ENCODE data around the gene NLK. TPM values are rescaled to one million over a fixed set of nuclear protein-coding genes. Genes with fewer than 3 reads are reported as not detected.

Gene NLK
- total and polyA plus RNA-seq, 10 of the 15 experiments (the other 5 are each of a cell fraction or from before 2014, with no cell fraction given): 5.0 to 22.9 (median 15.0) TPM

DNA sequence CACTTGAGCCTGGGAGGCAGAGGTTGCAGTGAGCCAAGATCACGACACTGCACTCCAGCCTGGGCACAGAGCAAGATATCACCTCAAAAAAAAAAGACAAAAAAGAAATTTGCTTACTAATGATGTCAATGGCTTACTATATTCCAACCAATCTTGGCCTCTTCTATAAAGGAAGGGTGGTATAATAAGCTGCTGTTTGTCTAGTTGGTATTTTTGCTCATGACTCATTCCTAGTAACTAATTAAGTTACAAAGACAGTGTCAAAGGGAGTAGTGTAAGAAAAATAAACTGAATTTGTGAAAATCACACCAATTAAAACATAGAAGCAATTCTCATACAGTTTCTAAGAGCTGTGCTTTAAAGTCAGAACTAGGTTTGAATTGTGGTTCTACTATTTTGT, 82.5 kb downstream of the NLK start (continued):
- TF ChIP-seq, protein P1, sequence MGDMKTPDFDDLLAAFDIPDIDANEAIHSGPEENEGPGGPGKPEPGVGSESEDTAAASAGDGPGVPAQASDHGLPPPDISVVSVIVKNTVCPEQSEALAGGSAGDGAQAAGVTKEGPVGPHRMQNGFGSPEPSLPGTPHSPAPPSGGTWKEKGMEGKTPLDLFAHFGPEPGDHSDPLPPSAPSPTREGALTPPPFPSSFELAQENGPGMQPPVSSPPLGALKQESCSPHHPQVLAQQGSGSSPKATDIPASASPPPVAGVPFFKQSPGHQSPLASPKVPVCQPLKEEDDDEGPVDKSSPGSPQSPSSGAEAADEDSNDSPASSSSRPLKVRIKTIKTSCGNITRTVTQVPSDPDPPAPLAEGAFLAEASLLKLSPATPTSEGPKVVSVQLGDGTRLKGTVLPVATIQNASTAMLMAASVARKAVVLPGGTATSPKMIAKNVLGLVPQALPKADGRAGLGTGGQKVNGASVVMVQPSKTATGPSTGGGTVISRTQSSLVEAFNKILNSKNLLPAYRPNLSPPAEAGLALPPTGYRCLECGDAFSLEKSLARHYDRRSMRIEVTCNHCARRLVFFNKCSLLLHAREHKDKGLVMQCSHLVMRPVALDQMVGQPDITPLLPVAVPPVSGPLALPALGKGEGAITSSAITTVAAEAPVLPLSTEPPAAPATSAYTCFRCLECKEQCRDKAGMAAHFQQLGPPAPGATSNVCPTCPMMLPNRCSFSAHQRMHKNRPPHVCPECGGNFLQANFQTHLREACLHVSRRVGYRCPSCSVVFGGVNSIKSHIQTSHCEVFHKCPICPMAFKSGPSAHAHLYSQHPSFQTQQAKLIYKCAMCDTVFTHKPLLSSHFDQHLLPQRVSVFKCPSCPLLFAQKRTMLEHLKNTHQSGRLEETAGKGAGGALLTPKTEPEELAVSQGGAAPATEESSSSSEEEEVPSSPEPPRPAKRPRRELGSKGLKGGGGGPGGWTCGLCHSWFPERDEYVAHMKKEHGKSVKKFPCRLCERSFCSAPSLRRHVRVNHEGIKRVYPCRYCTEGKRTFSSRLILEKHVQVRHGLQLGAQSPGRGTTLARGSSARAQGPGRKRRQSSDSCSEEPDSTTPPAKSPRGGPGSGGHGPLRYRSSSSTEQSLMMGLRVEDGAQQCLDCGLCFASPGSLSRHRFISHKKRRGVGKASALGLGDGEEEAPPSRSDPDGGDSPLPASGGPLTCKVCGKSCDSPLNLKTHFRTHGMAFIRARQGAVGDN (IDR thresholded peaks at IDR 0.05): no peak
- no peak for TF ChIP-seq MEF2B (IDR thresholded peaks at IDR 0.05; ENCODE audit: partially characterized antibody, poor library complexity, severe bottlenecking)
- TF ChIP-seq, protein P2, sequence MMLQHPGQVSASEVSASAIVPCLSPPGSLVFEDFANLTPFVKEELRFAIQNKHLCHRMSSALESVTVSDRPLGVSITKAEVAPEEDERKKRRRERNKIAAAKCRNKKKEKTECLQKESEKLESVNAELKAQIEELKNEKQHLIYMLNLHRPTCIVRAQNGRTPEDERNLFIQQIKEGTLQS (IDR thresholded peaks at IDR 0.05; ENCODE audit: borderline replicate concordance, extremely low read depth, low read depth, low read length): no peak

DNA sequence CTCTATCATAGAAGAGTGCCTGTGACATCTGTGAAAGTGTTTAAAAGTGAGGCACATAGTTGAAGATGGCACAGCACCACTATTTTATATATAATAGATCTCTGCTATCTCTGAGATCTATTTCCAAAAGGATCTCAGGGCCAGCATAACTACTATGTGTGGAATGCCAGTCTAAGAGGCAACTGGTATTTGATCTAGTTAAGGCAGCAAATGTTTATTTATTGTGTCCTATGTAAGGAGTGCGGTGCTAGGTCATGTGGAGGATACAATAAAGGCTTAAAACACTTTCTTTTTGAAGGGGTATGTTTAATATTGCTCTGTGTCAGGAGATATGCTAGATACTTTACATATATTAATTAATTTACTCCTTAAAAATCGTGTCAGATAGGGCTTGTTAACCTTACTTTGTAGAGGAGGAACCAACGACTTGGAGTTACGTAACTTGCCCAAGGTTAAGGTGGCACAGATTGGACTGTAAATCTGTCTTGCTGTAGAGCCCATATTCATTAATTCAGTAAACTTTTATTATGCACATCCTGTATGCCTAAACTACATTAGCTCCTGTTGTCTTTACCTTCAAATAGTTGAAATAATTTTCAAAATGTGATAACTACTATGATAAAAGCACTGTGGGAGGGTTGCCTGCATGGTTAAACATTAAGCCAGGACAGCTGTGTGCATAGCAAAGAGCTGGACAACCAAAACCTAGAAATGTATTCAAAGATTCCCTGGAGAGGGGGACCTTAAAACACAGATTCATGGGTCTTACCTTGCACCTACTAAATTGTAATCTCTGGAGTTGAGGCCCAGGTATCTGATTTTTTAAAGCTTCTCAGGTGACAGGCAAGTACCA, 83.3 kb downstream of the NLK start:
- CTCF ChIA-PET: interaction anchor here (0.9 to 1.4 kb wide), 4 partner anchors 9 to 24 kb away, joined by 3 to 4 read pairs (median 3); no protein-coding TSS in a partner anchor
- no TSS peak for BruUV-seq (replicated peaks)
- in situ Hi-C loops (cut with MboI): no loop called here
- no peaks in the 10 kb centered on the region for H3K9me3 ChIP-seq (replicated peaks; ENCODE audit: control insufficient read depth, insufficient read depth, low read length)
- H2AFZ ChIP-seq (ENCODE audit: control insufficient read depth, low read depth, low read length): no peak overlapping the region
- H3K4me2 ChIP-seq (ENCODE audit: control insufficient read depth, insufficient read depth): no peak overlapping the region
- RAD21 ChIA-PET (ENCODE audit: unreplicated experiment): interaction anchor here (0.6 to 1.5 kb wide), 2 partner anchors 65 to 317 kb away, joined by 3 read pairs; no protein-coding TSS in a partner anchor
- no peaks in the 10 kb centered on the region for H3K79me2 ChIP-seq (ENCODE audit: control insufficient read depth, insufficient read depth, low read length)
- no peaks in the 10 kb centered on the region for H3K27me3 ChIP-seq (replicated peaks in 1 of 2; ENCODE audit: control insufficient read depth in 2 of 2, insufficient read depth in 2 of 2, low read length in 1 of 2)
- no peaks in the 10 kb centered on the region for H4K20me1 ChIP-seq (ENCODE audit: control insufficient read depth, insufficient read depth)
- no peak overlapping the region for H3K4me3 ChIP-seq
- intact Hi-C loops (cut with micrococcal nuclease; ENCODE audit: unreplicated experiment): no loop called here
- 90% methylated on average over 4 of the region's 4 CpGs for WGBS (ENCODE audit: insufficient coverage, insufficient replicate concordance, low lambda C conversion rate, missing lambda C conversion rate)
- H3K36me3 ChIP-seq (ENCODE audit: control insufficient read depth in 2 of 2, insufficient read depth in 2 of 2, low read length in 1 of 2): no peaks in the 10 kb centered on the region; a peak in 1 of 4 replicates
- no peak overlapping the region for H3K9ac ChIP-seq (ENCODE audit: control insufficient read depth, insufficient read depth, low read length)
- no peak overlapping the region for H3K27ac ChIP-seq (ENCODE audit: control insufficient read depth, insufficient read depth)
- no peaks in the 10 kb centered on the region for H3K4me1 ChIP-seq (ENCODE audit: control insufficient read depth, insufficient read depth, low read length)
- SMC1A ChIA-PET (ENCODE audit: uncharacterized antibody, unreplicated experiment): interaction anchor here (0.5 to 1.9 kb wide), 5 partner anchors 8 to 161 kb away, joined by 3 to 9 read pairs (median 3); no protein-coding TSS in a partner anchor
- no peak for FAIRE-seq
- ATAC-seq: no peak
- POLR2A ChIA-PET: interaction anchor here (0.8 kb wide), 1 partner anchor 10 kb away, joined by 3 read pairs; no protein-coding TSS in a partner anchor
- no peak for DNase-seq (ENCODE audit: low read depth, low spot score)
- TF ChIP-seq, protein P3, sequence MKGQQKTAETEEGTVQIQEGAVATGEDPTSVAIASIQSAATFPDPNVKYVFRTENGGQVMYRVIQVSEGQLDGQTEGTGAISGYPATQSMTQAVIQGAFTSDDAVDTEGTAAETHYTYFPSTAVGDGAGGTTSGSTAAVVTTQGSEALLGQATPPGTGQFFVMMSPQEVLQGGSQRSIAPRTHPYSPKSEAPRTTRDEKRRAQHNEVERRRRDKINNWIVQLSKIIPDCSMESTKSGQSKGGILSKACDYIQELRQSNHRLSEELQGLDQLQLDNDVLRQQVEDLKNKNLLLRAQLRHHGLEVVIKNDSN (IDR thresholded peaks at IDR 0.05; ENCODE audit: borderline replicate concordance, extremely low read length, insufficient read depth, low read depth, low read length): no peak
- TF ChIP-seq, protein P4, sequence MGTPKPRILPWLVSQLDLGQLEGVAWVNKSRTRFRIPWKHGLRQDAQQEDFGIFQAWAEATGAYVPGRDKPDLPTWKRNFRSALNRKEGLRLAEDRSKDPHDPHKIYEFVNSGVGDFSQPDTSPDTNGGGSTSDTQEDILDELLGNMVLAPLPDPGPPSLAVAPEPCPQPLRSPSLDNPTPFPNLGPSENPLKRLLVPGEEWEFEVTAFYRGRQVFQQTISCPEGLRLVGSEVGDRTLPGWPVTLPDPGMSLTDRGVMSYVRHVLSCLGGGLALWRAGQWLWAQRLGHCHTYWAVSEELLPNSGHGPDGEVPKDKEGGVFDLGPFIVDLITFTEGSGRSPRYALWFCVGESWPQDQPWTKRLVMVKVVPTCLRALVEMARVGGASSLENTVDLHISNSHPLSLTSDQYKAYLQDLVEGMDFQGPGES (IDR thresholded peaks at IDR 0.05): no peak
- TF ChIP-seq, protein P5, sequence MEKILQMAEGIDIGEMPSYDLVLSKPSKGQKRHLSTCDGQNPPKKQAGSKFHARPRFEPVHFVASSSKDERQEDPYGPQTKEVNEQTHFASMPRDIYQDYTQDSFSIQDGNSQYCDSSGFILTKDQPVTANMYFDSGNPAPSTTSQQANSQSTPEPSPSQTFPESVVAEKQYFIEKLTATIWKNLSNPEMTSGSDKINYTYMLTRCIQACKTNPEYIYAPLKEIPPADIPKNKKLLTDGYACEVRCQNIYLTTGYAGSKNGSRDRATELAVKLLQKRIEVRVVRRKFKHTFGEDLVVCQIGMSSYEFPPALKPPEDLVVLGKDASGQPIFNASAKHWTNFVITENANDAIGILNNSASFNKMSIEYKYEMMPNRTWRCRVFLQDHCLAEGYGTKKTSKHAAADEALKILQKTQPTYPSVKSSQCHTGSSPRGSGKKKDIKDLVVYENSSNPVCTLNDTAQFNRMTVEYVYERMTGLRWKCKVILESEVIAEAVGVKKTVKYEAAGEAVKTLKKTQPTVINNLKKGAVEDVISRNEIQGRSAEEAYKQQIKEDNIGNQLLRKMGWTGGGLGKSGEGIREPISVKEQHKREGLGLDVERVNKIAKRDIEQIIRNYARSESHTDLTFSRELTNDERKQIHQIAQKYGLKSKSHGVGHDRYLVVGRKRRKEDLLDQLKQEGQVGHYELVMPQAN (conservative IDR thresholded peaks at IDR 0.05): no peak
- no peak for TF ChIP-seq IRF4 (IDR thresholded peaks at IDR 0.05; ENCODE audit: low read depth, low read length)
- TF ChIP-seq SUPT20H (IDR thresholded peaks at IDR 0.05; ENCODE audit: borderline replicate concordance, control insufficient read depth, low read depth, low read length): no peak
- TF ChIP-seq RFX5 (IDR thresholded peaks at IDR 0.05; ENCODE audit: low read depth, low read length): no peak
- TF ChIP-seq MYC (IDR thresholded peaks at IDR 0.05; ENCODE audit: insufficient read depth, insufficient read length, insufficient replicate concordance, low read length, severe bottlenecking): no peak
- no peak for TF ChIP-seq NBN (IDR thresholded peaks at IDR 0.05)

All from GM12878 (cell line).